SK-N-SH treated with all-trans-retinoic acid at 6 μM for 48 hours (cell line): ENCODE data around the gene SVIL.

ENCODE experiments used
- ARNTL ChIP-seq: fragments of 450-650 bp; formaldehyde crosslinking; IDR thresholded peaks from 2 replicates; pipeline ENCODE4 v1.5.0; 2020; ENCODE audit warnings: low read depth, mild to moderate bottlenecking, moderate library complexity, borderline replicate concordance
- BACH2 ChIP-seq: fragments of 250-450 bp; sonication (Bioruptor Pico); IDR thresholded peaks from 2 replicates; pipeline ENCODE4 v1.9.0; 2021; ENCODE audit warnings: mild to moderate bottlenecking, borderline replicate concordance
- CREB5 ChIP-seq: fragments of 250-450 bp; sonication (Bioruptor Pico); IDR thresholded peaks from 2 replicates; pipeline ENCODE4 v1.5.1; 2020; ENCODE audit warnings: low read depth, mild to moderate bottlenecking, moderate library complexity
- GLIS3 ChIP-seq: fragments of 250-450 bp; sonication (Bioruptor Pico); IDR thresholded peaks from 2 replicates; pipeline ENCODE4 v1.5.0; 2020; ENCODE audit warnings: mild to moderate bottlenecking, moderate library complexity
- RARB ChIP-seq: fragments of 250-450 bp; sonication (Bioruptor Pico); IDR thresholded peaks from 2 replicates; pipeline ENCODE4 v1.8.0; 2021; ENCODE audit warnings: mild to moderate bottlenecking, moderate library complexity
- ZNF565 ChIP-seq: fragments of 450-650 bp; formaldehyde crosslinking; conservative IDR thresholded peaks from 2 replicates; pipeline ENCODE4 v1.5.0; 2020; ENCODE audit warnings: low read depth, mild to moderate bottlenecking, moderate library complexity

- no peak for TF ChIP-seq CREB5
- TF ChIP-seq RARB (CRISPR knock-in tag), result no peak
- TF ChIP-seq ARNTL (CRISPR knock-in tag), result no peak
- TF ChIP-seq GLIS3 (CRISPR knock-in tag), result no peak
- no peak for TF ChIP-seq ZNF565 (CRISPR knock-in tag)
- TF ChIP-seq BACH2 (CRISPR knock-in tag), result no peak
Measured at GRCh38 chr10:29533696-29534285, 101.0 kb downstream of the SVIL start.
